Fibroblast of skin of right quadriceps (primary cell): ENCODE measurements around the gene ARHGAP27.

Experiments used
- DNase-seq: peaks from one replicate; pipeline ENCODE4 v3.0.0-alpha.2; 2013

The ARHGAP27 gene

DNA sequence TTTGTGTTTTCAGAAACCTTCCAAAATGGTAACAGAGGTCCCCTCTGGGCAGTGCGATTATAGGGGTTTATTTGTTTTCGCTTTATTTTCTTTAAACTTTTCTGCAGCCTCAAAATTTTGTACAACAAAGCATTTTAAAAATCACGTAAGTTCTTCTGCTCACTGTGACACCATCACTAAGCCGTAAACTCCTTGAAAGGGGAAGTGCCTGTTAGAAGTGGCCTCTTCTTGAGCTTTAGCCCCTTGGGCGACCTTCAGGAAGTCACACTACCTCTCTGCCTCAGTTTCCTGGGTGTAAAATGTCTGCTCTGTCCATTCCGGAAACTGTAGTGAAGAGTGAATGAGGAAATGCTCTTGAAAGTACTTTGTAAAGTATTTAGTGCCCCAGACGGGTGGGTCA is 26.6 kb downstream of the ARHGAP27 start:
- DNase-seq = no peak

DNA sequence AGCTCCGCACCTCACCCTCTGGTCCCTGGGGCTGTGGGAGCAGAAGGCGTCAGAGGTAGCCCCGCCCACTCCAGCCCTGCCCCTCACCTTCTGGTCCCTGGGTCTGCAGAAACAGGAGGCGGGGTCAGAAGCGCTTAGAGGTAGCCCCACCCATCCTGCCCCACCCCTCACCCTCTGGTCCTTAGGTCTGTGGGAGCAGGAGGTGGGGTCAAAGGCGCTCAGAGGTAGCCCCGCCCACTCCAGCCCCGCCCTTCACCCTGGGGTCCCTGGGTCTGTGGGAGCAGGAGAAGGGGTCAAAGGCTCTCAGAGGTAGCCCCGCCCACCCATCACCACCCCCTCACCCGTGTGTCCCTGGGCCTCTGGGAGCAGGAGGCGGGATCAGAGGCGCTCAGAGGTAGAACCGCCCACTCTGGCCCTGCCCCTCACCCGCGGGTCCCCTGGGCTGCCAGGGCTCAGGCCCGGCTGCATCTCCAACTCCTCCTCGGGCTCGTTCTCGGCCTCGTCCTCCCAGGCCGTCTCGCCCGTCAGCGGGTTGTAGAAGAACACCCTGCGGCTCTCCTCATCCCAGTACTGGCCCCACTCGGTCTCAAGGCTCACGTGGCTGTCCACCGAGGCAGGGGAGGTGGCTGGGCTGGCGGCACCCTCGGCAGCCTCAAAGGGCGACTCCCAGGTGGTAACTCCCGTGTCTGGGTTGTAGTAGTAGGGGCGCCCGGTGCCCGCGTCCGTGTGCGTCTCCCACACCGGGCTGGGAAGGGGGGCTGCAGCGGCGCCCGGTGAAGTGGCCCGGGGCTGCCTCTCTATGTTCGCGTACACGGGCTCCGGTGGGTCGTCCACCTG is 27.2 kb downstream of the ARHGAP27 start:
- no peak for DNase-seq

- no peak for DNase-seq
Measured at GRCh38 chr17:45404870-45405249, 27.8 kb downstream of the ARHGAP27 start.

DNA sequence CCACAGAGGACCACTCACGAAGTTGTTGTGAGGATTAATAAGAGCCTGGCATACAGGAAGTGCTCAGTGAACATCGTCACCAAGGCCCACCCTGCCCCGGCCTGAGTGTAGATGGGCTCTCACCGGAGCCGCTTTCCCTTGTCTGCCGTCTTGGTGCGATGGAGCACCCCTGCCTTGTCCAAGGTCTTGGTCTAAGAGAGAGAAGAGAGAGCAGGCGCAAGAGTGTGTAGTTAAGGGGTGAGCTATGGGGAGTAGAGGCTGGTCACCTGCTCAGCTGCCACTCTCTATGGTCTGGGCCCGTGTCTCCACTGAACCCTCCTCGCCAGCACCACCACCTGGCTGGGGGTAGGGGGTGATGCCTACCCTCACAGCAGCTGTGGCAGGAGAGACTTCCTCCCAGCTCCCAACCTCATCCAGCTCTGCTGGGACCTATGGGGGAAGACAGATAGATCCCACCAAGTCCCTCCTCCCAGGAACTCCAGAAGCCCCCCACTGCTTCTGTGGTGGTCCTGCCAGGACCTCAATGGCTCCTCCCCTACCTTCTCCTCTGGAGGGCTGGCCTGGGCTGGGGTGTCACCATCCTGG is 28.7 kb downstream of the ARHGAP27 start:
- no peak for DNase-seq

DNA sequence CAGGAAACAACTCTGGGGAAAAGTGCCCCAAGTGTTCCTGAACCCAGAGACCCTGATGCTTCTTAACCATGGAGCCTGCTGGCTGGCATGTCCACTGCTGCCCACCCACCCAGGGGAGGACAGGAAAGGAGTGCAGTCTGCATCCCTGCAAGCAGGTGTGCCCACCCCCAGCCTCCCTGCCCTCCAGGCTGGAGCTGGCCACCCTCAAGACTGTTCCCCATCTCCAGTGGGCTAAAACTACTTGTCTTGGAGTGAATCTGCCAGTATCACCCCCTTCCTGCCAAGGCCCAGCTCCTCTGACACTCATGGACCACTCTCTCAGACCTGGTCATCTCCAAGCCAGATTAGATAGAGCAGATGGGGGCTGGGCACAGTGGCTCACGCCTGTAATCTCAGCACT is 29.8 kb downstream of the ARHGAP27 start:
- no peak for DNase-seq

- DNase-seq = no peak
Measured at GRCh38 chr17:45398800-45399199, 33.9 kb downstream of the ARHGAP27 start.

DNA sequence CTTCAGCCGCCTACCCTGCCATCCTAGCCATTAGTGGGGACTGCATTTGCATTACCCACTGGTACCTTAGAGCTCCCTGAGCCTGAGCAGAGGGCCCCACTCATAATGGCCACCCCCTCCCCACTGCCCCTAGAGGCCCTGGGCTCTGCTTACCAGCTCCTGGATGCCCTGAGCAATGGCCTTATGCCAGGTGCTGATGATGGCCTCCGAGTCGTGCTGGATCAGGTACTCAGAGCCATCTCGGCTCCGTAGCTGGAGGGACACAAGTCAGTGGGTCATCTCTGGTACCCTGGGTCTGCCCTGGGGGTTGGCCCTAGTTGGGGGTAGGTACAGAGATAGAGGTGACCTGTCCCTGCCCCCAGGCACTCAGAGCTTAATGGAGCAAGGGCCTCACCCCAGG is 34.9 kb downstream of the ARHGAP27 start:
- no peak for DNase-seq

DNA sequence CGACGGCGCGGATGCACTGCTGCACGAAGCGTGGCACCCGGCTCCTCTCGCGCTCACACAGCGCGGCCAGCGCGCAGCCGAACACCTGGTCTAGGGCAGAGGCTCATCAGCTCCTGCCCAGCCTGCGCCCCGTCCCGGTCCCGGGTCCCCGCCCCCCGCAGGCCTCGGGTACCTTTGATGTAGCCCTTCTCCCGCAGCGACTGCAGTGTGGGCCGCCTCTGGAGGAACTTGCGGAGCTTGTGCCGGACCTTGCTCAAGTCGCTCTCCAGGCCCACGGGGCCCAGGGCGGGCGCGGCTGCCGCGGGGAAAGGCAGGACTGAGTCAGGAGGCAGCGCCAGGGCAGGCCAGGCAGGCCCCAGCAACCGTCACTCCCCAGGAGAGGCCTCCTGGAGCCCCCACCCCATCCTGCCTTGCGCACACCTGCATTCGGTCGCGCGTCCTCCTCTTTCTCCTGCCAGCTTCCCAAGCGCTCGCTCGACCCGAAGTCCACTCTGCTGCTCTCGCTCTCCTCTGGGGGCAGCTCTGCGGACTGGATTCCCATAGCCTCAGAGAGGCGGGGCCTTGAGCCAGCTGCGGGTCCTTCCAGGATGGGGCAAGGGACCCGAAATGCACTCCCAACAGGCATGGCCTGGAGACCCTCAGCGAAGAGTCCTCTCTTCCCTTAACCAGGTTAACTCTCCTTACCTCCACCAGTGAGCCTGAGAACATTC is 36.0 kb downstream of the ARHGAP27 start:
- no peak for DNase-seq

GRCh38 chr17:45395569-45396415 is 36.9 kb downstream of the ARHGAP27 start:
- DNase-seq = no peak

DNA sequence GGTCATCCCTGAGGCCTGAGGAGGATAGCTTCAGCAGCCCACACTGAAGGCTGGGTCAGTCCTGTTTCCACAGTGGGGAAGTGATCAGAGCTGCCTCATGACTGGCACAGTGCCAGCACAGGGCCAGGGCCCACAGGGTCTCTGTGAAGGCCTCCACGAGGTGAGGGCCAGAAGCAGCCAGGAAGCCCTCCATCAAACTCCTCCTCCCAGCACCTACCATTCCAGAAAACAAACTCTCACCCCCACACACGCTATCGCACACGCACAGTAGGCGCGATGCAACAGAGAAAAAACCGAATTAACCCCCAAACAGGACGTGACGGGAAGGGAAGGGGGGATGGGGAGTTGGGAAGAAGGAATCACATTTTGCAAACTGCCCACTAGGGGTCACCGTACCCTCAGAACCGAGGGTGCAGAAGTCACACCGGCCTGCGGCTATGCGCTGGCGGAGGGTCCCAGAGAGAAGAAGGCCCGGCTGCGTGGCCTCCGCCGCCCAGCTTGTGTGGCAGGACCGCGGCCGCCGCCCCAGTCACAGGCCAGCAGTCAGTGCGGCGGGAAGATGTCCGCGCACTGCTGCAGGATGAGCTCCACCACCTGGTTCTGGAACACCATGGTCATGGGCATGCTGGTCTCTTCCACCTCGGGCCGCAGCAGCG is 37.6 kb downstream of the ARHGAP27 start:
- peak; percentile 92 for DNase-seq

DNA sequence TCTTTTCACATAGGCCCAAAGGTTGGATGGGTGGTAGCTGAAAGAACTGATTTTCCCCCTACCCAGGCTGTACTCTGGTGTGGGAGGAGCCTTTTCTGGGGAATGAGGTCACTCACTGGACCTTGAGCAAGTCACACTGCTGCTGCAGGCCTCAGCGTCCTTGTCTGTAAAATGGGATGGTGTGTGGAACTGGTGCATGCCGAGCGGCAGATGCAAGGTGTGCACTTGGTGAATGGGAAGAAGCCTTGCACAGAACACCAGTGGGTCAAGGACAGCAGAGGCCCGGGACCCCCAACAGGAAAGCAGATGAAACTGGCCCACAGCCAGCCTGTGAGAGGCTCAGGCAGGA is 38.1 kb downstream of the ARHGAP27 start:
- no peak for DNase-seq

DNA sequence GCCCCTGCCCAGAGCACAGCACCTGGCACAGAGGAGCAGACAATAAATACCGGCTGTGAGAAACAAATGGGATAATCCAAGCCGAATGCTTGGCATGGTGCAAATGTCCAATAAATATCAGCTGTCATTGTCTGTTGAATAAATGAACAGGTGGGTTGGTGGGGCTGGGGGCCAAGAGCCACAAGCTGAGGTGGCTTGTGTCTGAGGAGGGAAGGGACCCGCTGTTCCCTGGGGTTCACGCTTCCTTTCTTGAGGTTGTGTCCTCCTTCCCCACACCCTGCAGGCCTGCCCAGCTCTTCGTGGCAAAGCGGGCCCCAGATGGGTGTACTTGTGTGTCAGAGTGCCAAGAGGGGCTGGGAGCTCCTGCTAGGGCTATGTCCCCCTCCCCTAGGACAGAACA is 38.6 kb downstream of the ARHGAP27 start:
- DNase-seq = no peak

GRCh38 chr17:45393411-45393810 is 39.3 kb downstream of the ARHGAP27 start:
- no peak for DNase-seq

DNA sequence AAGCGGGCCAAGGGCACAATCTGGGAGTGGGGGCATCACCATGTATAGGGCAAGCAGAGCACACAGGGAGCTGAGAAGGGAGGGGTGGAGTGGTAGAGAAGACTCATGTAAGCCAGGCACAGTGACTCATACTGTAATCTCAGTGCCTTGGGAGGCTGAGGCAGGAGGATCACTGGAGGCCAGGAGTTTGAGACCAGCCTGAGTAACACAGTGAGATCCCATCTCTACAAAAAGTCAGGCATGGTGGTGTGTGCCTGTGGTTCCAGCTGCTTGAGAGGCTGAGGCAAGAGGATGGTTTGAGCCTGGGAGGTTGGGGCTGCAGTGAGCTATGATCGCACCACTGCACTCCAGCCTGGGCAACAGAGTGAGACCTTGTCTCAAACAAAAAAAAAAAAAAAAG is 40.8 kb downstream of the ARHGAP27 start:
- no peak for DNase-seq

DNA sequence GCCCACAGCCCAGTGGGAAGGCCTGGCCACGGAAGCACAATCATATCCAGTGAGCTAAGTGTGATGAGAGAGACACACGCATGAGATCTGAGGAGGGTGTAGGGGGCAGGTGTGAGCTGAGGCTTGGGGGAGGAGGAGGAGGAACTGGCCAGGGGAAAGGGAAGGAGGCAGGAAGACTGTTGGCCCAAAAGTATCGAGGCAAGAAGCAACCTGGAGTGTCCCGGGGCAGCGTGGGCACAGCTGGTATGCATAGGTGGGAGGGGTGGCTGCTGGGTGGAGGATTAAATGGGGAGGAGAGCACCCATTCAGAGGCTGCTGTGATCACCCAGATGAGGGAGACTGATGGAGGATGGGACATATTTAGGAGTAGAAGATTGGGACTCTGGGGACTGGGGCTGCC is 41.4 kb downstream of the ARHGAP27 start:
- no peak for DNase-seq

DNA sequence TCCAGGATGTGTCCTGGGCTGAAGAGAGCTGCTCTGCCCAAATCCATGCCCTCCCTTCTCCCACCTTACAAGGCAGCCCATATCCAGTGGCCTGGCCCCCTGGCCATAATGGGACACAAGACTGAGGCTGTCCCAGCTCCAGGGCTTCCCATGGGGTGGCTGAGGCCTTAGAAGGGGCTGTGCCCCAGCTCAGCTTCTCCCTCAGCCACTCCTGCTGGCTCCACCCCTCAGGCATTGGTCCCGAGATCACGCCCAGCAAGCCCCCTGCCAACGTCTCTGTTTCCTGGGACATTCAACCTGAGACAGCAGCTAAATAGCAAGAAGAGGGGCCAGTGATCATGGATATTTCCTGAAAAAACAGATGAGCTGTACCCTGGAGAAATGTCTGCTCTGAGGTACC is 43.3 kb downstream of the ARHGAP27 start:
- no peak for DNase-seq

- peak; percentile 46 for DNase-seq
Measured at GRCh38 chr17:45388604-45389325, 43.9 kb downstream of the ARHGAP27 start.

DNA sequence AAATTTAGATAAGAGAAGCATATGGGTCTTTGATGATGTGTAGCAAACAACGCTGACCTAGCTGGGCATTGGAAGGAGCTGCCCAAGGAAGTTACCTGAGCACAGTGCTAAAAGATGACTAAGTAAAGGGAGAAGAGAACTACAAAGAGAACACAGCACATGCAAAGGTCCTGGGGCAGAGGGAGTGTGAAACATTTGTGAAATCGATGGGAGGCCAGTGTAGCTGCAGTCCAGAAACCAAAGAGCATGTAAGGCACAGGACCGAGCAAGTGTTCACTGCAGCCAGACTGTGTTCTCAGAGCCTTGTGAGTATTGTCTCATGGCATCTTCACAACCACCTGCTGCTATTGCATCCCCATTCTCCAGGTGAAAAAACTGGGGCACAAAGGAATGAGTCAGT is 44.9 kb downstream of the ARHGAP27 start:
- DNase-seq = no peak

DNA sequence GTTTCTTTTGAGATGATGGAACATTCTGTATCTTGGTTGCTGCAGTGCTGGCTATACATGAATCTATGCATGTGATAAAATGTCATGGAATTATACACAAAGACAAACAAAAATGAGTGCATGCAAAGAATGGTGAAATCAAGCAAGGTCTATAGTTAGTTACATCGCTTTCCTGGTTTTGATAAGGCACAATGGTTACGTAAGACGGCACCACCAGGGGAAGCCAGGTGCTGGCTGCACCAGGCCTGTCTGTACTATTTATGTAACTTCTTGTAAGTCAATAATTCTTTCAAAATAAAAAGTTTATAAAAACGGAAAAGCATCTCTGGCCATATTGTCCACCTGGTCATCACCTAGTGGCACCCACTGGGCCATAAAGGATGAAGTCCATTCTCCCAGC is 46.5 kb downstream of the ARHGAP27 start:
- DNase-seq = no peak

DNA sequence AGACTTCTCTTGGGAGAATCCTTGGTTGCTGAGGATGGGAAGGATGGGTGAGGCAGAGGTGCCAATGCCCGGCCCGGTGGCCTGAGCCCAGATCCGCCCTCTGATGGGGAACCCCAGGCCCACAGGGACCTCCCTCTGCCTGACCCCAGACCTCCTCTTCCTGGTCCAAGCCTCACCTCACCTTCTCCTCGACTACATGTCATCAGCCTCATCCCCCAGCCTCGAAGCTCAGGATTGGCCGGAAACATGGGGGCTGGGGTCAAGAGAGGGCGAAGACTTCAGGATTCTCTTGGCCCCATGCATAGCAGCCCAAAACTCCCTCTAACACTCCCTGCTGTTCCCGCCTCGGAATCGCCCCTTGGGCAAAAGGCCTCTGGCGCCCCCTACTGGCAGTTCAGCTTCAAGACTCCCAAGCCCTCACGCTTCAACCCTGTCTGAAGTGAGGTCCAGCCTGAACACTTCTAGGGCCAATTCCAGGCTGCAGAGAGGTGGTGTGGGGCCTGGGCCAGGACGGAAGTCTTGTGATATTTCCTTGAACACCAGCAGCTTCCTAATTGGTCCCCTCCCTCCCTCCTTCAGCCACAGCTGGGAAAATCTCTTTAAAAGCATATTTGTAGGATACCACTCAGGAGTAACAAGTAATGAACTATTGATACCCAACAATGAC is 47.2 kb downstream of the ARHGAP27 start:
- DNase-seq = peak; percentile 73

- DNase-seq = no peak
Measured at GRCh38 chr17:45384789-45385262, 47.8 kb downstream of the ARHGAP27 start.
